ENCODE results near the gene NGF. TPM values are rescaled to one million over a fixed set of nuclear protein-coding genes. Genes with fewer than 3 reads are reported as not detected.

NGF gene
- total and polyA plus RNA-seq, 9 of the 15 experiments (the other 6 are each of a cell fraction or from before 2014, with no cell fraction given) = not detected

DNA sequence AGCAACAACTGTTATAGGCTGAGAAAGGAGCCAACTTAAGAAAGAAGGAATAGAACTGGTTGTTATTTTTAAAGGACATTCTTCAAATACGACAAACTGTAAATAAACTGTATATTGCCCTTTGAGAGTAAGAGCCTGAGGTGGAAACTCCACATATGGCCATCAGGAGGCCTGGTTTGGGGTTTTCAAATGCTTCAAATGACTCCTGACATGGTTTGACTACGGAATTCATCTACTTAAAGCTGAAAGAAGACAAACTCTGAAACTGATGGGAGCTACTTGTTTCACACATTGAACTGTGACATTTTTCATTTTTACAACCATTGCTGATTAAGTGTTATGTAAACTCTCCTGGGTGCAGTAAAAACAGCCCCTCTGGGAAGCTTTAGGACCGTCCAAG is 59.8 kb downstream of the NGF start:
- TF ChIP-seq TAF7 (tag; IDR thresholded peaks at IDR 0.05) (no peak), MXI1 (IDR thresholded peaks at IDR 0.05; ENCODE audit: low read depth, low read length) (no peak), PTRF (tag; IDR thresholded peaks at IDR 0.05) (no peak), MNT (conservative IDR thresholded peaks at IDR 0.05) (no peak), CTBP1 (IDR thresholded peaks at IDR 0.05; ENCODE audit: borderline replicate concordance) (no peak), THAP7 (CRISPR knock-in tag; IDR thresholded peaks at IDR 0.05) (no peak), NUFIP1 (IDR thresholded peaks at IDR 0.05; ENCODE audit: partially characterized antibody) (no peak), ZBTB43 (CRISPR knock-in tag; IDR thresholded peaks at IDR 0.05) (no peak), ZBED1 (IDR thresholded peaks at IDR 0.05) (no peak), ZNF707 (CRISPR knock-in tag; conservative IDR thresholded peaks at IDR 0.05) (no peak)
- no peak overlapping the region for H2AFZ ChIP-seq (ENCODE audit: low read depth, low read length)
- no peaks in the 10 kb centered on the region for H3K79me2 ChIP-seq (ENCODE audit: control insufficient read depth, insufficient read depth, low read length)
- 3% methylated on average over 3 of the region's 3 CpGs for WGBS (ENCODE audit: insufficient coverage, low coverage, missing lambda C conversion rate)
- CTCF ChIA-PET (ENCODE audit: low intra/inter-chr PET ratio) = no interaction called here
- no TSS peak for BruUV-seq (replicated peaks)
- H3K9me1 ChIP-seq (ENCODE audit: control insufficient read depth, insufficient read depth, low read length) = no peaks in the 10 kb centered on the region
- H4K20me1 ChIP-seq (replicated peaks; ENCODE audit: control insufficient read depth, insufficient read depth, low read length) = 0 out of 2 replicates have a peak, but pooled peaks cover 3% of the 10 kb centered on the region
- in situ Hi-C loops (cut with MboI) = no loop called here
- POLR2A ChIA-PET = no interaction called here
- H3K27ac ChIP-seq (ENCODE audit: extremely low read depth, low read depth, low read length) = no peak overlapping the region
- ATAC-seq (no peak), DNase-seq (ENCODE audit: extremely low read depth in 1 of 4, low spot score in 3 of 4) (no peak), FAIRE-seq (no peak)
- intact Hi-C loops (cut with micrococcal nuclease) = loop anchor here (5.0 to 10.0 kb wide), 2 partner anchors 187 to 319 kb away; no protein-coding TSS in a partner anchor
- no peak overlapping the region for H3K4me3 ChIP-seq
- no peaks in the 10 kb centered on the region for H3K9me3 ChIP-seq (replicated peaks; ENCODE audit: control insufficient read depth, insufficient read depth, low read depth, low read length)
- H3K9ac ChIP-seq (ENCODE audit: insufficient read depth in 1 of 2, low read depth in 2 of 2, low read length in 2 of 2) = no peak overlapping the region
- no peaks in the 10 kb centered on the region for H3K36me3 ChIP-seq (ENCODE audit: control insufficient read depth, insufficient read depth, low read length)
- H3K4me1 ChIP-seq (replicated peaks in 1 of 2; ENCODE audit: control insufficient read depth in 2 of 2, insufficient read depth in 2 of 2, low read length in 2 of 2) = no peaks in the 10 kb centered on the region
- peaks cover 3 to 7% of the 10 kb centered on the region in 2 experiments; a peak in 3 of 5 replicates for H3K27me3 ChIP-seq (ENCODE audit: control insufficient read depth in 2 of 2, insufficient read depth in 2 of 2, low read length in 2 of 2)
- no peak overlapping the region for H3K4me2 ChIP-seq (ENCODE audit: insufficient read depth, low read length)
